ENCODE measurements around the gene JAK1.

Gene JAK1

GRCh38 chr1:64967381-64967780 lies 1.0 kb upstream of the JAK1 start:
- H3K4me1 ChIP-seq: peaks cover 0 to 17% (median 7%) of the 10 kb centered on the region in 4 donors
- no peaks in the 10 kb centered on the region for H3K36me3 ChIP-seq
- no peaks in the 10 kb centered on the region for H3K27me3 ChIP-seq
- DNase-seq: no peak
- intact Hi-C loops (cut with DNase I; ENCODE audit: low total_unique reads): loop anchor here (5.0 kb wide), 1 partner anchor 35 kb away; no protein-coding TSS in a partner anchor
- TF ChIP-seq, protein P1, sequence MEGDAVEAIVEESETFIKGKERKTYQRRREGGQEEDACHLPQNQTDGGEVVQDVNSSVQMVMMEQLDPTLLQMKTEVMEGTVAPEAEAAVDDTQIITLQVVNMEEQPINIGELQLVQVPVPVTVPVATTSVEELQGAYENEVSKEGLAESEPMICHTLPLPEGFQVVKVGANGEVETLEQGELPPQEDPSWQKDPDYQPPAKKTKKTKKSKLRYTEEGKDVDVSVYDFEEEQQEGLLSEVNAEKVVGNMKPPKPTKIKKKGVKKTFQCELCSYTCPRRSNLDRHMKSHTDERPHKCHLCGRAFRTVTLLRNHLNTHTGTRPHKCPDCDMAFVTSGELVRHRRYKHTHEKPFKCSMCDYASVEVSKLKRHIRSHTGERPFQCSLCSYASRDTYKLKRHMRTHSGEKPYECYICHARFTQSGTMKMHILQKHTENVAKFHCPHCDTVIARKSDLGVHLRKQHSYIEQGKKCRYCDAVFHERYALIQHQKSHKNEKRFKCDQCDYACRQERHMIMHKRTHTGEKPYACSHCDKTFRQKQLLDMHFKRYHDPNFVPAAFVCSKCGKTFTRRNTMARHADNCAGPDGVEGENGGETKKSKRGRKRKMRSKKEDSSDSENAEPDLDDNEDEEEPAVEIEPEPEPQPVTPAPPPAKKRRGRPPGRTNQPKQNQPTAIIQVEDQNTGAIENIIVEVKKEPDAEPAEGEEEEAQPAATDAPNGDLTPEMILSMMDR (IDR thresholded peaks at IDR 0.05): no peak
- no peaks in the 10 kb centered on the region for H3K9me3 ChIP-seq
- peak overlapping the region in 1 of 2 donors; percentile 94 for H3K4me3 ChIP-seq
- peak overlapping the region; percentile 78 to 96 for H3K27ac ChIP-seq

- Histone ChIP-seq H3K4me1 (peaks cover 0 to 17% (median 9%) of the 10 kb centered on the region in 4 donors), H3K36me3 (no peaks in the 10 kb centered on the region), H3K4me3 (peak overlapping the region; percentile 77 to 94), H3K27me3 (no peaks in the 10 kb centered on the region), H3K9me3 (no peaks in the 10 kb centered on the region), H3K27ac (peak overlapping the region; percentile 78 to 96)
- peak; percentile 75 to 81 for DNase-seq
- intact Hi-C loops (cut with DNase I; ENCODE audit: low total_unique reads): loop anchor here (5.0 kb wide), 1 partner anchor 37 kb away; no protein-coding TSS in a partner anchor
- TF ChIP-seq, protein P1 (IDR thresholded peaks at IDR 0.05): no peak
These were observed 787 bp downstream of the JAK1 start for GRCh38 chr1:64965366-64966157.

DNA sequence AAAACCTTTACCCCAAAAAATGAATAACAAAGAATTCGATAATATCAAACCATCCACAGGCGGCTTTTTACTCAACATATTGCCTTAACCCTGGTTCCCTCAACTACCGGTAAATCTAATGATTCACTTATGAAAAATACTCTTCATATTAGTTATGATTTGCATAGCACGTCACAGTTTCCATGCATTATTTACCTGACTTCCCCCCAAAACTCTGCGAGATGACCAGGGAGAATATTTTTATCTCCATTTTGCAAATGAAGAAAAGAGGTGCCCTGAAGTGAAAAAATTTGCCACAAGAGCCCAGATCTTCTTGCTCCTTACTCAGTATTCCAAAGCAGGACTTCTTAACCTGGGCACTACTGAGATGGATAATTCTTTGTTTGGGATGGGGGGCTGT lies 2.9 kb downstream of the JAK1 start:
- no peaks in the 10 kb centered on the region for H3K9me3 ChIP-seq
- no peaks in the 10 kb centered on the region for H3K36me3 ChIP-seq
- no peaks in the 10 kb centered on the region for H3K27me3 ChIP-seq
- peaks cover 0 to 26% (median 9%) of the 10 kb centered on the region in 4 donors for H3K4me1 ChIP-seq
- H3K4me3 ChIP-seq: no peak overlapping the region
- no peak for DNase-seq
- TF ChIP-seq, protein P1 (IDR thresholded peaks at IDR 0.05): no peak
- H3K27ac ChIP-seq: no peak overlapping the region
- intact Hi-C loops (cut with DNase I; ENCODE audit: low total_unique reads): no loop called here

DNA sequence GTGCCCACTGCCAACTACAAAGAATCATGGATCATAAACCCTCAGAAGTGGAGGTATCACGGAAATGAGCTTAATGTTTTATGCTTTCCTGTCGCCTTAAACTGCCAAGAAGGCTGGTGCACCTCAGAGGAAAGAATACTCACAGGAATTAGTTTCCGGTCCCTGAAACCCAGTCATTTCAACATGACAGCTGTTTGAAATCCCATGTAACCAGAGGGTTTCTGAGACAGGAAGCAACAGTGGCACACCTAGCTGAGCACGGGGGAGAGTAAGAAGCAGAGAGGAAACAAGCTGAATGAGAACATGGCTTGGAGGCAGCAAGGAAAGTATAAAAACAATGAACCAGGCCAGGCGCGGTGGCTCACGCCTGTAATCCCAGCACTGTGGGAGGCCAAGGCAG lies 3.9 kb downstream of the JAK1 start:
- Histone ChIP-seq H3K4me1 (peaks cover 0 to 26% (median 12%) of the 10 kb centered on the region in 4 donors), H3K4me3 (no peak overlapping the region), H3K9me3 (no peaks in the 10 kb centered on the region), H3K27ac (no peak overlapping the region), H3K36me3 (no peaks in the 10 kb centered on the region), H3K27me3 (no peaks in the 10 kb centered on the region)
- no peak for DNase-seq
- intact Hi-C loops (cut with DNase I; ENCODE audit: low total_unique reads): no loop called here
- TF ChIP-seq, protein P1 (IDR thresholded peaks at IDR 0.05): no peak

- TF ChIP-seq, protein P1 (IDR thresholded peaks at IDR 0.05): no peak
These were observed 4.4 kb downstream of the JAK1 start for GRCh38 chr1:64961923-64962322.

More at GRCh38 chr1:64961923-64962322, 4.4 kb downstream of the JAK1 start:
- Histone ChIP-seq H3K4me1 (peaks cover 0 to 30% (median 14%) of the 10 kb centered on the region in 4 donors), H3K27ac (no peak overlapping the region), H3K9me3 (no peaks in the 10 kb centered on the region), H3K27me3 (no peaks in the 10 kb centered on the region), H3K4me3 (no peak overlapping the region), H3K36me3 (no peaks in the 10 kb centered on the region)
- intact Hi-C loops (cut with DNase I; ENCODE audit: low total_unique reads): no loop called here
- DNase-seq: no peak

Measured in tibial artery (tissue), 4 donors.